Measurements from ENCODE around the gene EXOC6. TPM values are rescaled to one million over a fixed set of nuclear protein-coding genes. Genes with fewer than 3 reads are reported as not detected.

Gene EXOC6
- total and polyA plus RNA-seq, 2 donors: 10.6 to 17.4 TPM

- Histone ChIP-seq H3K9me3 (ENCODE audit: control insufficient read depth in 2 of 2, insufficient read depth in 1 of 2, low read length in 1 of 2) (no peaks in the 10 kb centered on the region), H3K27ac (ENCODE audit: low read depth in 1 of 2, low read length in 1 of 2) (no peak overlapping the region), H3K36me3 (ENCODE audit: control insufficient read depth in 2 of 2, insufficient read depth in 2 of 2, low read length in 1 of 2) (no peaks in the 10 kb centered on the region), H3K4me3 (ENCODE audit: low read length in 2 of 2) (no peak overlapping the region), H3K27me3 (ENCODE audit: control insufficient read depth in 2 of 2, insufficient read depth in 1 of 2, low read length in 1 of 2) (peaks cover 24 to 62% of the 10 kb centered on the region in 2 donors), H3K4me1 (ENCODE audit: control insufficient read depth in 2 of 2, insufficient read depth in 2 of 2, low read length in 2 of 2) (peaks cover 0 to 8% of the 10 kb centered on the region in 2 donors)
- no peak for DNase-seq (ENCODE audit: low read depth in 6 of 9, low spot score in 9 of 9)
- 69% methylated on average over 9 of the region's 9 CpGs for WGBS
Observed at GRCh38 chr10:93079663-93080349, 231.5 kb downstream of the EXOC6 start.

- Histone ChIP-seq H3K27me3 (ENCODE audit: control insufficient read depth in 2 of 2, insufficient read depth in 1 of 2, low read length in 1 of 2) (peaks cover 17 to 55% of the 10 kb centered on the region in 2 donors), H3K4me3 (ENCODE audit: low read length in 2 of 2) (no peak overlapping the region), H3K4me1 (ENCODE audit: control insufficient read depth in 2 of 2, insufficient read depth in 2 of 2, low read length in 2 of 2) (peaks cover 0 to 5% of the 10 kb centered on the region in 2 donors), H3K27ac (ENCODE audit: low read depth in 1 of 2, low read length in 1 of 2) (no peak overlapping the region), H3K9me3 (ENCODE audit: control insufficient read depth in 2 of 2, insufficient read depth in 1 of 2, low read length in 1 of 2) (no peaks in the 10 kb centered on the region), H3K36me3 (ENCODE audit: control insufficient read depth in 2 of 2, insufficient read depth in 2 of 2, low read length in 1 of 2) (no peaks in the 10 kb centered on the region)
- DNase-seq (ENCODE audit: low read depth in 6 of 9, low spot score in 9 of 9): peak in 3 of 9 donors; percentile 14 to 44 (median 43)
- 62% methylated on average over 22 of the region's 22 CpGs for WGBS
Observed at GRCh38 chr10:93080350-93081046, 232.2 kb downstream of the EXOC6 start.

GRCh38 chr10:93081318-93081717 lies 233.0 kb downstream of the EXOC6 start:
- no peak overlapping the region for H3K4me3 ChIP-seq (ENCODE audit: low read length in 2 of 2)
- WGBS: 69% methylated on average over 3 of the region's 3 CpGs

GRCh38 chr10:93081834-93082233 lies 233.5 kb downstream of the EXOC6 start:
- 79% methylated on average over 10 of the region's 10 CpGs for WGBS
- Histone ChIP-seq H3K36me3 (ENCODE audit: control insufficient read depth in 2 of 2, insufficient read depth in 2 of 2, low read length in 1 of 2) (no peaks in the 10 kb centered on the region), H3K4me3 (ENCODE audit: low read length in 2 of 2) (no peak overlapping the region), H3K9me3 (ENCODE audit: control insufficient read depth in 2 of 2, insufficient read depth in 1 of 2, low read length in 1 of 2) (no peaks in the 10 kb centered on the region), H3K4me1 (ENCODE audit: control insufficient read depth in 2 of 2, insufficient read depth in 2 of 2, low read length in 2 of 2) (peaks cover 0 to 5% of the 10 kb centered on the region in 2 donors), H3K27ac (ENCODE audit: low read depth in 1 of 2, low read length in 1 of 2) (no peak overlapping the region), H3K27me3 (ENCODE audit: control insufficient read depth in 2 of 2, insufficient read depth in 1 of 2, low read length in 1 of 2) (peaks cover 5 to 41% of the 10 kb centered on the region in 2 donors)
- DNase-seq (ENCODE audit: low read depth in 6 of 9, low spot score in 9 of 9): no peak

More at GRCh38 chr10:93081318-93081717, 233.0 kb downstream of the EXOC6 start:
- H3K27ac ChIP-seq (ENCODE audit: low read depth in 1 of 2, low read length in 1 of 2): no peak overlapping the region
- peaks cover 9 to 46% of the 10 kb centered on the region in 2 donors for H3K27me3 ChIP-seq (ENCODE audit: control insufficient read depth in 2 of 2, insufficient read depth in 1 of 2, low read length in 1 of 2)
- H3K36me3 ChIP-seq (ENCODE audit: control insufficient read depth in 2 of 2, insufficient read depth in 2 of 2, low read length in 1 of 2): no peaks in the 10 kb centered on the region
- H3K9me3 ChIP-seq (ENCODE audit: control insufficient read depth in 2 of 2, insufficient read depth in 1 of 2, low read length in 1 of 2): no peaks in the 10 kb centered on the region
- peaks cover 0 to 5% of the 10 kb centered on the region in 2 donors for H3K4me1 ChIP-seq (ENCODE audit: control insufficient read depth in 2 of 2, insufficient read depth in 2 of 2, low read length in 2 of 2)
- DNase-seq (ENCODE audit: low read depth in 6 of 9, low spot score in 9 of 9): no peak

- Histone ChIP-seq H3K9me3 (ENCODE audit: control insufficient read depth in 2 of 2, insufficient read depth in 1 of 2, low read length in 1 of 2) (no peaks in the 10 kb centered on the region), H3K27ac (ENCODE audit: low read depth in 1 of 2, low read length in 1 of 2) (no peak overlapping the region), H3K4me3 (ENCODE audit: low read length in 2 of 2) (no peak overlapping the region), H3K36me3 (ENCODE audit: control insufficient read depth in 2 of 2, insufficient read depth in 2 of 2, low read length in 1 of 2) (no peaks in the 10 kb centered on the region), H3K4me1 (ENCODE audit: control insufficient read depth in 2 of 2, insufficient read depth in 2 of 2, low read length in 2 of 2) (peaks cover 0 to 5% of the 10 kb centered on the region in 2 donors), H3K27me3 (ENCODE audit: control insufficient read depth in 2 of 2, insufficient read depth in 1 of 2, low read length in 1 of 2) (peaks cover 3 to 25% of the 10 kb centered on the region in 2 donors)
- no peak for DNase-seq (ENCODE audit: low read depth in 6 of 9, low spot score in 9 of 9)
- WGBS: 90% methylated on average over 7 of the region's 7 CpGs
Observed at GRCh38 chr10:93083743-93084539, 235.6 kb downstream of the EXOC6 start.

- peaks cover 0 to 14% of the 10 kb centered on the region in 2 donors for H3K27me3 ChIP-seq (ENCODE audit: control insufficient read depth in 2 of 2, insufficient read depth in 1 of 2, low read length in 1 of 2)
- peaks cover 0 to 2% of the 10 kb centered on the region in 2 donors for H3K4me1 ChIP-seq (ENCODE audit: control insufficient read depth in 2 of 2, insufficient read depth in 2 of 2, low read length in 2 of 2)
- H3K27ac ChIP-seq (ENCODE audit: low read depth in 1 of 2, low read length in 1 of 2): no peak overlapping the region
- no peak for DNase-seq (ENCODE audit: low read depth in 6 of 9, low spot score in 9 of 9)
- H3K36me3 ChIP-seq (ENCODE audit: control insufficient read depth in 2 of 2, insufficient read depth in 2 of 2, low read length in 1 of 2): no peaks in the 10 kb centered on the region
- WGBS: 77% methylated on average over 4 of the region's 4 CpGs
- H3K4me3 ChIP-seq (ENCODE audit: low read length in 2 of 2): no peak overlapping the region
- H3K9me3 ChIP-seq (ENCODE audit: control insufficient read depth in 2 of 2, insufficient read depth in 1 of 2, low read length in 1 of 2): no peaks in the 10 kb centered on the region
Observed at GRCh38 chr10:93085272-93085859, 237.0 kb downstream of the EXOC6 start.

GRCh38 chr10:93086289-93086688 lies 238.0 kb downstream of the EXOC6 start:
- no peaks in the 10 kb centered on the region for H3K36me3 ChIP-seq (ENCODE audit: control insufficient read depth in 2 of 2, insufficient read depth in 2 of 2, low read length in 1 of 2)
- WGBS: 98% methylated on average over 6 of the region's 6 CpGs
- no peak overlapping the region for H3K4me3 ChIP-seq (ENCODE audit: low read length in 2 of 2)
- no peak for DNase-seq (ENCODE audit: low read depth in 6 of 9, low spot score in 9 of 9)
- H3K27me3 ChIP-seq (ENCODE audit: control insufficient read depth in 2 of 2, insufficient read depth in 1 of 2, low read length in 1 of 2): peaks cover 0 to 8% of the 10 kb centered on the region in 2 donors
- H3K4me1 ChIP-seq (ENCODE audit: control insufficient read depth in 2 of 2, insufficient read depth in 2 of 2, low read length in 2 of 2): no peaks in the 10 kb centered on the region
- no peak overlapping the region for H3K27ac ChIP-seq (ENCODE audit: low read depth in 1 of 2, low read length in 1 of 2)
- H3K9me3 ChIP-seq (ENCODE audit: control insufficient read depth in 2 of 2, insufficient read depth in 1 of 2, low read length in 1 of 2): no peaks in the 10 kb centered on the region

GRCh38 chr10:93087846-93088245 lies 239.5 kb downstream of the EXOC6 start:
- Histone ChIP-seq H3K27me3 (ENCODE audit: control insufficient read depth in 2 of 2, insufficient read depth in 1 of 2, low read length in 1 of 2) (peaks cover 0 to 4% of the 10 kb centered on the region in 2 donors), H3K4me3 (ENCODE audit: low read length in 2 of 2) (no peak overlapping the region), H3K4me1 (ENCODE audit: control insufficient read depth in 2 of 2, insufficient read depth in 2 of 2, low read length in 2 of 2) (no peaks in the 10 kb centered on the region), H3K36me3 (ENCODE audit: control insufficient read depth in 2 of 2, insufficient read depth in 2 of 2, low read length in 1 of 2) (no peaks in the 10 kb centered on the region), H3K9me3 (ENCODE audit: control insufficient read depth in 2 of 2, insufficient read depth in 1 of 2, low read length in 1 of 2) (no peaks in the 10 kb centered on the region), H3K27ac (ENCODE audit: low read depth in 1 of 2, low read length in 1 of 2) (no peak overlapping the region)
- WGBS: 97% methylated on average over 3 of the region's 3 CpGs
- DNase-seq (ENCODE audit: low read depth in 6 of 9, low spot score in 9 of 9): no peak

All from thymus (tissue), 11 donors.